Thyroid gland (tissue), 4 donors: Measurements from ENCODE around the gene SEMA5A.

Experiments used
- CTCF ChIP-seq, 6 experiments: fragments of 200-600 bp in 3 of 6; fragments of 450-650 bp in 3 of 6; sonication (generic) in 3 of 6; IDR thresholded peaks; one replicate each; pipeline ENCODE4 v1.5.1; 2016 to 2019; ENCODE audit warnings: antibody characterized with exemption in 6 of 6, mild to moderate bottlenecking in 2 of 6, inconsistent platforms in 1 of 6, moderate library complexity in 1 of 6
- POLR2A ChIP-seq, 2 donors: fragments of 450-650 bp; IDR thresholded peaks; one replicate each; pipeline ENCODE4 v1.6.1; 2017; ENCODE audit warnings: antibody characterized with exemption in 2 of 2, mild to moderate bottlenecking in 2 of 2, moderate library complexity in 1 of 2

GRCh38 chr5:9337928-9338595, 207.8 kb downstream of the SEMA5A start:
- TF ChIP-seq CTCF (IDR thresholded peaks at IDR 0.05) (no peak), POLR2A (IDR thresholded peaks at IDR 0.05) (no peak)
